Spleen (tissue), 7 donors: ENCODE results near the gene RARRES2.

Source experiments
- CTCF ChIP-seq, 11 experiments: fragments of 200-600 bp in 7 of 11; fragments of 450-650 bp in 4 of 11; sonication (generic) in 4 of 11; IDR thresholded peaks in 8 of 11; conservative IDR thresholded peaks in 3 of 11; 1 replicate in 7 of 11; 2 replicates in 4 of 11; pipeline versions ENCODE4 v1.4.0 to v1.8.0; 2016 to 2021; ENCODE audit warnings: antibody characterized with exemption in 11 of 11, inconsistent platforms in 4 of 11, mild to moderate bottlenecking in 1 of 11
- POLR2A ChIP-seq, 3 donors: fragments of 450-650 bp; IDR thresholded peaks; one replicate each; pipeline ENCODE4 v1.5.1; 2017; ENCODE audit warnings: antibody characterized with exemption in 3 of 3, mild to moderate bottlenecking in 1 of 3
- donor health status: DM: no; HTN: no; CAD: no; lungs with moderate emphysema.
- donor health status: DM: no; HTN: no; CAD: no.
- donor health status: DM: no; HTN: no; CAD: no.

- TF ChIP-seq CTCF (IDR thresholded peaks at IDR 0.05 in 8 of 11, conservative IDR thresholded peaks at IDR 0.05 in 3 of 11), result no peak
- no peak for TF ChIP-seq POLR2A (IDR thresholded peaks at IDR 0.05)
Observed at GRCh38 chr7:150358988-150359621, 17.7 kb upstream of the RARRES2 start.
